ENCODE measurements around the gene LTF. TPM values are rescaled to one million over a fixed set of nuclear protein-coding genes. Genes with fewer than 3 reads are reported as not detected.

Gene LTF
- total RNA-seq, 2 donors from 2014 or later, result not detected

GRCh38 chr3:46466871-46467403, 2.2 kb upstream of the LTF start:
- H3K9me3 Mint-ChIP-seq, result no peaks in the 10 kb centered on the region
- no peaks in the 10 kb centered on the region for H3K4me1 Mint-ChIP-seq
- no peak overlapping the region for H3K27ac Mint-ChIP-seq
- no peaks in the 10 kb centered on the region for H3K36me3 Mint-ChIP-seq (ENCODE audit: low read depth)
- no peak overlapping the region for H3K4me3 Mint-ChIP-seq
- no peak for ATAC-seq (replicated peaks)
- peaks cover 33% of the 10 kb centered on the region for H3K27me3 Mint-ChIP-seq

- H3K27ac Mint-ChIP-seq, result no peak overlapping the region
- H3K36me3 Mint-ChIP-seq (ENCODE audit: low read depth), result no peaks in the 10 kb centered on the region
- H3K4me1 Mint-ChIP-seq, result no peaks in the 10 kb centered on the region
- no peak overlapping the region for H3K4me3 Mint-ChIP-seq
- no peaks in the 10 kb centered on the region for H3K9me3 Mint-ChIP-seq
- no peak for ATAC-seq (replicated peaks)
- H3K27me3 Mint-ChIP-seq, result peaks cover 37% of the 10 kb centered on the region
Observed at GRCh38 chr3:46466273-46466672, 1.6 kb upstream of the LTF start.

GRCh38 chr3:46465196-46465520, 453 bp upstream of the LTF start:
- H3K9me3 Mint-ChIP-seq, result no peaks in the 10 kb centered on the region
- no peaks in the 10 kb centered on the region for H3K4me1 Mint-ChIP-seq
- H3K27ac Mint-ChIP-seq, result no peak overlapping the region
- H3K27me3 Mint-ChIP-seq, result peaks cover 42% of the 10 kb centered on the region
- no peak for ATAC-seq (replicated peaks)
- H3K36me3 Mint-ChIP-seq (ENCODE audit: low read depth), result no peaks in the 10 kb centered on the region
- no peak overlapping the region for H3K4me3 Mint-ChIP-seq

- Mint-ChIP-seq H3K4me1 (no peaks in the 10 kb centered on the region), H3K27ac (no peak overlapping the region), H3K9me3 (no peaks in the 10 kb centered on the region), H3K27me3 (peaks cover 52% of the 10 kb centered on the region), H3K4me3 (no peak overlapping the region), H3K36me3 (ENCODE audit: low read depth) (no peaks in the 10 kb centered on the region)
- ATAC-seq (replicated peaks), result no peak
Observed at GRCh38 chr3:46463868-46464241, 850 bp downstream of the LTF start.

- Mint-ChIP-seq H3K27me3 (peaks cover 52% of the 10 kb centered on the region), H3K4me3 (no peak overlapping the region), H3K9me3 (no peaks in the 10 kb centered on the region), H3K27ac (no peak overlapping the region), H3K36me3 (ENCODE audit: low read depth) (no peaks in the 10 kb centered on the region), H3K4me1 (no peaks in the 10 kb centered on the region)
- no peak for ATAC-seq (replicated peaks)
Observed at GRCh38 chr3:46463120-46463867, 1.4 kb downstream of the LTF start.

GRCh38 chr3:46462511-46462910, 2.2 kb downstream of the LTF start:
- Mint-ChIP-seq H3K9me3 (no peaks in the 10 kb centered on the region), H3K27ac (no peak overlapping the region), H3K4me1 (no peaks in the 10 kb centered on the region), H3K27me3 (peaks cover 52% of the 10 kb centered on the region), H3K36me3 (ENCODE audit: low read depth) (no peaks in the 10 kb centered on the region), H3K4me3 (no peak overlapping the region)
- ATAC-seq (replicated peaks), result no peak

- no peaks in the 10 kb centered on the region for H3K36me3 Mint-ChIP-seq (ENCODE audit: low read depth)
- H3K27me3 Mint-ChIP-seq, result peaks cover 52% of the 10 kb centered on the region
- no peaks in the 10 kb centered on the region for H3K9me3 Mint-ChIP-seq
- no peak overlapping the region for H3K27ac Mint-ChIP-seq
- ATAC-seq (replicated peaks), result no peak
- no peaks in the 10 kb centered on the region for H3K4me1 Mint-ChIP-seq
- no peak overlapping the region for H3K4me3 Mint-ChIP-seq
Observed at GRCh38 chr3:46462111-46462510, 2.6 kb downstream of the LTF start.

- Mint-ChIP-seq H3K4me3 (no peak overlapping the region), H3K27me3 (peaks cover 45% of the 10 kb centered on the region), H3K9me3 (no peaks in the 10 kb centered on the region), H3K4me1 (no peaks in the 10 kb centered on the region), H3K27ac (no peak overlapping the region), H3K36me3 (ENCODE audit: low read depth) (no peaks in the 10 kb centered on the region)
- no peak for ATAC-seq (replicated peaks)
Observed at GRCh38 chr3:46460051-46460450, 4.7 kb downstream of the LTF start.

- Mint-ChIP-seq H3K36me3 (ENCODE audit: low read depth) (no peaks in the 10 kb centered on the region), H3K4me3 (no peak overlapping the region), H3K9me3 (no peaks in the 10 kb centered on the region), H3K27ac (no peak overlapping the region), H3K4me1 (no peaks in the 10 kb centered on the region), H3K27me3 (peaks cover 19% of the 10 kb centered on the region)
- ATAC-seq (replicated peaks), result no peak
Observed at GRCh38 chr3:46456118-46456517, 8.6 kb downstream of the LTF start.

GRCh38 chr3:46455231-46456115, 9.2 kb downstream of the LTF start:
- peaks cover 18% of the 10 kb centered on the region for H3K27me3 Mint-ChIP-seq
- no peak overlapping the region for H3K4me3 Mint-ChIP-seq
- no peak overlapping the region for H3K27ac Mint-ChIP-seq
- H3K9me3 Mint-ChIP-seq, result no peaks in the 10 kb centered on the region
- no peaks in the 10 kb centered on the region for H3K36me3 Mint-ChIP-seq (ENCODE audit: low read depth)
- H3K4me1 Mint-ChIP-seq, result no peaks in the 10 kb centered on the region
- ATAC-seq (replicated peaks), result no peak

GRCh38 chr3:46454606-46455005, 10.1 kb downstream of the LTF start:
- H3K27ac Mint-ChIP-seq, result no peak overlapping the region
- H3K27me3 Mint-ChIP-seq, result peaks cover 9% of the 10 kb centered on the region
- H3K4me3 Mint-ChIP-seq, result no peak overlapping the region
- no peaks in the 10 kb centered on the region for H3K4me1 Mint-ChIP-seq
- H3K36me3 Mint-ChIP-seq (ENCODE audit: low read depth), result no peaks in the 10 kb centered on the region
- ATAC-seq (replicated peaks), result no peak
- H3K9me3 Mint-ChIP-seq, result no peaks in the 10 kb centered on the region

- Mint-ChIP-seq H3K36me3 (ENCODE audit: low read depth) (no peaks in the 10 kb centered on the region), H3K4me1 (no peaks in the 10 kb centered on the region), H3K9me3 (no peaks in the 10 kb centered on the region), H3K4me3 (no peak overlapping the region), H3K27me3 (peaks cover 5% of the 10 kb centered on the region), H3K27ac (no peak overlapping the region)
- no peak for ATAC-seq (replicated peaks)
Observed at GRCh38 chr3:46454209-46454595, 10.5 kb downstream of the LTF start.

- Mint-ChIP-seq H3K4me3 (no peak overlapping the region), H3K36me3 (ENCODE audit: low read depth) (no peaks in the 10 kb centered on the region), H3K27me3 (peaks cover 4% of the 10 kb centered on the region), H3K9me3 (no peaks in the 10 kb centered on the region), H3K27ac (no peak overlapping the region), H3K4me1 (no peaks in the 10 kb centered on the region)
- ATAC-seq (replicated peaks), result no peak
Observed at GRCh38 chr3:46453526-46454208, 11.0 kb downstream of the LTF start.

- Mint-ChIP-seq H3K9me3 (no peaks in the 10 kb centered on the region), H3K4me3 (no peak overlapping the region), H3K36me3 (ENCODE audit: low read depth) (no peaks in the 10 kb centered on the region), H3K27ac (no peak overlapping the region), H3K27me3 (peaks cover 4% of the 10 kb centered on the region), H3K4me1 (no peaks in the 10 kb centered on the region)
- no peak for ATAC-seq (replicated peaks)
Observed at GRCh38 chr3:46449755-46450552, 14.8 kb downstream of the LTF start.

Data from activated T-helper 17 cell treated with anti-CD3 and anti-CD28 coated beads, Interleukin-2, amount 50 U/mL, for 72 hours (primary cell).